ENCODE measurements around the gene NEK1. TPM values are rescaled to one million over a fixed set of nuclear protein-coding genes. Genes with fewer than 3 reads are reported as not detected.

NEK1 gene
- total RNA-seq, 1 donor from 2014 or later = 13.0 TPM

GRCh38 chr4:169417629-169418282 is 194.6 kb downstream of the NEK1 start:
- H3K4me1 Mint-ChIP-seq = peaks cover 7% of the 10 kb centered on the region
- H3K36me3 Mint-ChIP-seq (ENCODE audit: low read depth) = peaks cover 5% of the 10 kb centered on the region
- no peak overlapping the region for H3K4me3 Mint-ChIP-seq
- DNase-seq (ENCODE audit: low read depth, low spot score) = no peak
- TF ChIP-seq CTCF (conservative IDR thresholded peaks at IDR 0.05) = no peak
- H3K27me3 Mint-ChIP-seq (ENCODE audit: low read depth) = no peaks in the 10 kb centered on the region
- H3K27ac Mint-ChIP-seq (ENCODE audit: unreplicated experiment) = no peak overlapping the region
- no peaks in the 10 kb centered on the region for H3K9me3 Mint-ChIP-seq

- H3K36me3 Mint-ChIP-seq (ENCODE audit: low read depth) = peaks cover 5% of the 10 kb centered on the region
- no peaks in the 10 kb centered on the region for H3K27me3 Mint-ChIP-seq (ENCODE audit: low read depth)
- H3K4me3 Mint-ChIP-seq = no peak overlapping the region
- DNase-seq (ENCODE audit: low read depth, low spot score) = no peak
- peaks cover 7% of the 10 kb centered on the region for H3K4me1 Mint-ChIP-seq
- no peak overlapping the region for H3K27ac Mint-ChIP-seq (ENCODE audit: unreplicated experiment)
- no peaks in the 10 kb centered on the region for H3K9me3 Mint-ChIP-seq
- TF ChIP-seq CTCF (conservative IDR thresholded peaks at IDR 0.05) = no peak
These were observed 195.4 kb downstream of the NEK1 start for GRCh38 chr4:169416997-169417396.

DNA sequence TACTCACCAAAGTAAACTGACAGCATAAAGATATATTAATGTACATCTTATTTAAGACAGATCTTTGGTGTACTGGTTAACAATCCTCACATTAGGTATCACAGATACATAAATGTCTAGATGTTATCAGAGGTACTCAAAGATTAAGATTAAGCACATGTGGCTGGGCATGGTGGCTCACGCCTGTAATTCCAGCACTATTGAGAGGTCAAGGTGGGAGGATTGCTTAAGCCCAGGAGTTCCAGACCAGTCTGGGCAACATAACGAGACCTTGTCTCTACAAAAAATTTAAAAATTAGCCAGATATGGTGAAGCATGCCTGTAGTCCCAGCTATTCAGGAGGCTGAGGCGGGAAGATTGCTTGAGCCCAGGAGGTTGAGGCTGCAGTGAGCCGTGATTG is 195.9 kb downstream of the NEK1 start:
- Mint-ChIP-seq H3K36me3 (ENCODE audit: low read depth) (peaks cover 4% of the 10 kb centered on the region), H3K27ac (ENCODE audit: unreplicated experiment) (no peak overlapping the region), H3K4me1 (peaks cover 7% of the 10 kb centered on the region), H3K9me3 (no peaks in the 10 kb centered on the region), H3K4me3 (no peak overlapping the region), H3K27me3 (ENCODE audit: low read depth) (no peaks in the 10 kb centered on the region)
- TF ChIP-seq CTCF (conservative IDR thresholded peaks at IDR 0.05) = no peak
- no peak for DNase-seq (ENCODE audit: low read depth, low spot score)

- DNase-seq (ENCODE audit: low read depth, low spot score) = no peak
- no peak overlapping the region for H3K27ac Mint-ChIP-seq (ENCODE audit: unreplicated experiment)
- H3K27me3 Mint-ChIP-seq (ENCODE audit: low read depth) = no peaks in the 10 kb centered on the region
- no peak overlapping the region for H3K4me3 Mint-ChIP-seq
- H3K9me3 Mint-ChIP-seq = no peaks in the 10 kb centered on the region
- peaks cover 14% of the 10 kb centered on the region for H3K4me1 Mint-ChIP-seq
- peaks cover 2% of the 10 kb centered on the region for H3K36me3 Mint-ChIP-seq (ENCODE audit: low read depth)
- TF ChIP-seq CTCF (conservative IDR thresholded peaks at IDR 0.05) = no peak
These were observed 197.5 kb downstream of the NEK1 start for GRCh38 chr4:169414913-169415312.

GRCh38 chr4:169412046-169412445 is 200.3 kb downstream of the NEK1 start:
- H3K9me3 Mint-ChIP-seq = peaks cover 4% of the 10 kb centered on the region

More at GRCh38 chr4:169412046-169412445, 200.3 kb downstream of the NEK1 start:
- no peak for TF ChIP-seq CTCF (conservative IDR thresholded peaks at IDR 0.05)
- no peak for DNase-seq (ENCODE audit: low read depth, low spot score)
- no peaks in the 10 kb centered on the region for H3K27me3 Mint-ChIP-seq (ENCODE audit: low read depth)
- peaks cover 10% of the 10 kb centered on the region for H3K4me1 Mint-ChIP-seq
- H3K27ac Mint-ChIP-seq (ENCODE audit: unreplicated experiment) = no peak overlapping the region
- peaks cover 7% of the 10 kb centered on the region for H3K36me3 Mint-ChIP-seq (ENCODE audit: low read depth)
- H3K4me3 Mint-ChIP-seq = no peak overlapping the region
